AG04450 (cell line): Measurements from ENCODE around the gene TRPC4AP. TPM values are rescaled to one million over a fixed set of nuclear protein-coding genes. Genes with fewer than 3 reads are reported as not detected.

Experiments
- CTCF ChIA-PET: fragments of 300-600, 350-600 bp; formaldehyde crosslinking; extraction: SDS; loops from one replicate; lab custom pipeline; 2022; ENCODE audit warnings: antibody characterized with exemption, inconsistent platforms; lab: Charles Lee
- POLR2A ChIA-PET: fragments of 350-600 bp; formaldehyde crosslinking; extraction: SDS; loops from one replicate; lab custom pipeline; 2021; ENCODE audit warnings: antibody characterized with exemption, inconsistent platforms; lab: Yijun Ruan, JAX
- DNase-seq: peaks from one replicate; pipeline ENCODE4 v3.0.0-alpha.2; 2011; ENCODE audit warnings: low read depth, low spot score
- H3K27ac ChIP-seq: one replicate; pipeline ENCODE4 v1.5.1; 2012; ENCODE audit warnings: low read depth, low read length, control low read depth
- H3K27me3 ChIP-seq: one replicate; pipeline ENCODE4 v1.6.0; 2012; ENCODE audit warnings: low read length; ENCODE audit not compliant: control insufficient read depth, insufficient read depth
- H3K4me3 ChIP-seq: 2 replicates; pipeline ENCODE4 v1.5.1; 2011; ENCODE audit warnings: mild to moderate bottlenecking, low read depth, low read length, control low read depth
- H3K9me3 ChIP-seq: 2 replicates; pipeline ENCODE4 v1.5.1; 2012; ENCODE audit warnings: low read length; ENCODE audit not compliant: control insufficient read depth, insufficient read depth
- CTCF ChIP-seq: IDR thresholded peaks from 2 replicates; pipeline ENCODE4 v1.5.1; 2011; ENCODE audit warnings: low read depth, low read length, control low read depth, inconsistent platforms
- polyA plus RNA-seq: library from polyadenylated mRNA; depleted of rRNA; stranded (reverse); fragments of >200 nt; gene quantifications from 2 replicates; pipeline ENCODE4 v1.2.3, GENCODE V29; 2011

Gene TRPC4AP
- polyA plus RNA-seq, 1 experiment = 85.4 TPM

GRCh38 chr20:34983995-34984735 lies 108.4 kb downstream of the TRPC4AP start:
- H3K27me3 ChIP-seq = peaks cover 16% of the 10 kb centered on the region
- no peak for TF ChIP-seq CTCF
- POLR2A ChIA-PET = no interaction called here
- H3K4me3 ChIP-seq = no peak overlapping the region
- H3K9me3 ChIP-seq = no peaks in the 10 kb centered on the region; the same call in 1 of the 2 replicates
- H3K27ac ChIP-seq = no peak overlapping the region
- CTCF ChIA-PET = no interaction called here
- DNase-seq = no peak

- Histone ChIP-seq H3K9me3 (no peaks in the 10 kb centered on the region; the same call in 1 of the 2 replicates), H3K27ac (no peak overlapping the region), H3K4me3 (no peak overlapping the region), H3K27me3 (peaks cover 16% of the 10 kb centered on the region)
- ChIA-PET CTCF (no interaction called here), POLR2A (interaction anchor here (0.7 kb wide), 1 partner anchor 99 kb away, joined by 3 read pairs; no protein-coding TSS in a partner anchor)
- TF ChIP-seq CTCF = no peak
- no peak for DNase-seq
These were observed 109.4 kb downstream of the TRPC4AP start for GRCh38 chr20:34983089-34983820.

GRCh38 chr20:34982270-34983088 lies 110.1 kb downstream of the TRPC4AP start:
- H3K4me3 ChIP-seq = no peak overlapping the region
- no peaks in the 10 kb centered on the region; the same call in 1 of the 2 replicates for H3K9me3 ChIP-seq
- CTCF ChIA-PET = no interaction called here
- POLR2A ChIA-PET = no interaction called here
- peaks cover 16% of the 10 kb centered on the region for H3K27me3 ChIP-seq
- TF ChIP-seq CTCF = no peak
- no peak overlapping the region for H3K27ac ChIP-seq
- no peak for DNase-seq

GRCh38 chr20:34980543-34981233 lies 111.9 kb downstream of the TRPC4AP start:
- no peak overlapping the region for H3K4me3 ChIP-seq
- no peaks in the 10 kb centered on the region; the same call in 1 of the 2 replicates for H3K9me3 ChIP-seq
- peaks cover 13% of the 10 kb centered on the region for H3K27me3 ChIP-seq
- no peak overlapping the region for H3K27ac ChIP-seq
- no peak for DNase-seq
- CTCF ChIA-PET = no interaction called here
- TF ChIP-seq CTCF = no peak
- POLR2A ChIA-PET = no interaction called here
